ENCODE measurements around the gene SPHKAP. TPM values are rescaled to one million over a fixed set of nuclear protein-coding genes. Genes with fewer than 3 reads are reported as not detected.

SPHKAP gene
- total RNA-seq, 1 donor from 2014 or later: 0.51 TPM

- H3K4me1 Mint-ChIP-seq (ENCODE audit: unreplicated experiment): no peaks in the 10 kb centered on the region
- TF ChIP-seq CTCF (conservative IDR thresholded peaks at IDR 0.05): no peak
- no peak for DNase-seq (ENCODE audit: extremely low spot score, unreplicated experiment)
- H3K36me3 Mint-ChIP-seq: no peaks in the 10 kb centered on the region
- H3K4me3 Mint-ChIP-seq: no peak overlapping the region
- no peak overlapping the region for H3K27ac Mint-ChIP-seq
- no peaks in the 10 kb centered on the region for H3K9me3 Mint-ChIP-seq
- H3K27me3 Mint-ChIP-seq: no peaks in the 10 kb centered on the region
Observed at GRCh38 chr2:228140934-228141528, 40.5 kb downstream of the SPHKAP start.

- Mint-ChIP-seq H3K9me3 (no peaks in the 10 kb centered on the region), H3K36me3 (no peaks in the 10 kb centered on the region), H3K27ac (no peak overlapping the region), H3K4me3 (no peak overlapping the region), H3K27me3 (no peaks in the 10 kb centered on the region), H3K4me1 (ENCODE audit: unreplicated experiment) (no peaks in the 10 kb centered on the region)
- TF ChIP-seq CTCF (conservative IDR thresholded peaks at IDR 0.05): no peak
- DNase-seq (ENCODE audit: extremely low spot score, unreplicated experiment): no peak
Observed at GRCh38 chr2:228136027-228136426, 45.5 kb downstream of the SPHKAP start.

GRCh38 chr2:228135300-228135699 lies 46.2 kb downstream of the SPHKAP start:
- no peak overlapping the region for H3K27ac Mint-ChIP-seq
- no peaks in the 10 kb centered on the region for H3K27me3 Mint-ChIP-seq
- H3K4me3 Mint-ChIP-seq: no peak overlapping the region
- H3K36me3 Mint-ChIP-seq: no peaks in the 10 kb centered on the region
- H3K4me1 Mint-ChIP-seq (ENCODE audit: unreplicated experiment): no peaks in the 10 kb centered on the region
- DNase-seq (ENCODE audit: extremely low spot score, unreplicated experiment): no peak
- TF ChIP-seq CTCF (conservative IDR thresholded peaks at IDR 0.05): no peak
- H3K9me3 Mint-ChIP-seq: no peaks in the 10 kb centered on the region

GRCh38 chr2:228131833-228132232 lies 49.7 kb downstream of the SPHKAP start:
- no peak for TF ChIP-seq CTCF (conservative IDR thresholded peaks at IDR 0.05)
- no peak for DNase-seq (ENCODE audit: extremely low spot score, unreplicated experiment)

GRCh38 chr2:228126401-228126800 lies 55.1 kb downstream of the SPHKAP start:
- no peak for DNase-seq (ENCODE audit: extremely low spot score, unreplicated experiment)
- no peak overlapping the region for H3K27ac Mint-ChIP-seq
- H3K27me3 Mint-ChIP-seq: peaks cover 4% of the 10 kb centered on the region
- no peaks in the 10 kb centered on the region for H3K4me1 Mint-ChIP-seq (ENCODE audit: unreplicated experiment)
- no peaks in the 10 kb centered on the region for H3K36me3 Mint-ChIP-seq
- no peak for TF ChIP-seq CTCF (conservative IDR thresholded peaks at IDR 0.05)
- H3K4me3 Mint-ChIP-seq: no peak overlapping the region
- H3K9me3 Mint-ChIP-seq: no peaks in the 10 kb centered on the region

More at GRCh38 chr2:228131833-228132232, 49.7 kb downstream of the SPHKAP start:
- Mint-ChIP-seq H3K27me3 (no peaks in the 10 kb centered on the region), H3K4me1 (ENCODE audit: unreplicated experiment) (no peaks in the 10 kb centered on the region), H3K9me3 (no peaks in the 10 kb centered on the region), H3K4me3 (no peak overlapping the region), H3K36me3 (no peaks in the 10 kb centered on the region), H3K27ac (no peak overlapping the region)

GRCh38 chr2:228118940-228119339 lies 62.5 kb downstream of the SPHKAP start:
- Mint-ChIP-seq H3K9me3 (no peaks in the 10 kb centered on the region), H3K4me1 (ENCODE audit: unreplicated experiment) (no peaks in the 10 kb centered on the region), H3K27ac (no peak overlapping the region), H3K36me3 (no peaks in the 10 kb centered on the region), H3K27me3 (peaks cover 4% of the 10 kb centered on the region), H3K4me3 (no peak overlapping the region)
- no peak for DNase-seq (ENCODE audit: extremely low spot score, unreplicated experiment)
- no peak for TF ChIP-seq CTCF (conservative IDR thresholded peaks at IDR 0.05)

Measured in type B pancreatic cell (in vitro differentiated cells).